ENCODE measurements around the gene LSM3.

Gene LSM3

GRCh38 chr3:14142567-14143270 lies 35.9 kb upstream of the LSM3 start:
- Histone ChIP-seq H3K9me3 (ENCODE audit: control insufficient read depth in 1 of 2, low read length in 2 of 2) (no peaks in the 10 kb centered on the region), H3K4me3 (ENCODE audit: low read depth in 1 of 2, low read length in 2 of 2) (no peak overlapping the region), H3K27me3 (ENCODE audit: control insufficient read depth in 1 of 2, insufficient read depth in 2 of 2, low read length in 2 of 2) (no peaks in the 10 kb centered on the region), H3K27ac (ENCODE audit: low read depth, low read length) (peak overlapping the region; percentile 5), H3K36me3 (ENCODE audit: control insufficient read depth in 1 of 2, insufficient read depth in 2 of 2, low read length in 2 of 2) (peaks cover 37 to 70% of the 10 kb centered on the region in 2 donors), H3K4me1 (ENCODE audit: control insufficient read depth in 1 of 2, insufficient read depth in 2 of 2, low read length in 2 of 2) (peaks cover 19 to 27% of the 10 kb centered on the region in 2 donors), H3K9ac (ENCODE audit: low read depth in 1 of 2, low read length in 2 of 2) (no peak overlapping the region)

- H3K4me3 ChIP-seq (ENCODE audit: low read depth in 1 of 2, low read length in 2 of 2) = peak overlapping the region in 1 of 2 donors; percentile 19
- H3K9ac ChIP-seq (ENCODE audit: low read depth in 1 of 2, low read length in 2 of 2) = peak overlapping the region; percentile 22 to 45
- peak overlapping the region; percentile 86 for H3K27ac ChIP-seq (ENCODE audit: low read depth, low read length)
- no peaks in the 10 kb centered on the region for H3K9me3 ChIP-seq (ENCODE audit: control insufficient read depth in 1 of 2, low read length in 2 of 2)
- H3K27me3 ChIP-seq (ENCODE audit: control insufficient read depth in 1 of 2, insufficient read depth in 2 of 2, low read length in 2 of 2) = no peaks in the 10 kb centered on the region
- H3K36me3 ChIP-seq (ENCODE audit: control insufficient read depth in 1 of 2, insufficient read depth in 2 of 2, low read length in 2 of 2) = peaks cover 40 to 70% of the 10 kb centered on the region in 2 donors
- peaks cover 19 to 27% of the 10 kb centered on the region in 2 donors for H3K4me1 ChIP-seq (ENCODE audit: control insufficient read depth in 1 of 2, insufficient read depth in 2 of 2, low read length in 2 of 2)
Observed at GRCh38 chr3:14143271-14144225, 35.1 kb upstream of the LSM3 start.

- Histone ChIP-seq H3K27me3 (ENCODE audit: control insufficient read depth in 1 of 2, insufficient read depth in 2 of 2, low read length in 2 of 2) (no peaks in the 10 kb centered on the region), H3K9ac (ENCODE audit: low read depth in 1 of 2, low read length in 2 of 2) (peak overlapping the region; percentile 22 to 45), H3K4me3 (ENCODE audit: low read depth in 1 of 2, low read length in 2 of 2) (peak overlapping the region; percentile 38 to 55), H3K9me3 (ENCODE audit: control insufficient read depth in 1 of 2, low read length in 2 of 2) (no peaks in the 10 kb centered on the region), H3K4me1 (ENCODE audit: control insufficient read depth in 1 of 2, insufficient read depth in 2 of 2, low read length in 2 of 2) (peaks cover 19 to 27% of the 10 kb centered on the region in 2 donors), H3K36me3 (ENCODE audit: control insufficient read depth in 1 of 2, insufficient read depth in 2 of 2, low read length in 2 of 2) (peaks cover 40 to 63% of the 10 kb centered on the region in 2 donors), H3K27ac (ENCODE audit: low read depth, low read length) (peak overlapping the region; percentile 86)
Observed at GRCh38 chr3:14144423-14145075, 34.1 kb upstream of the LSM3 start.

GRCh38 chr3:14145236-14145635 lies 33.4 kb upstream of the LSM3 start:
- H3K36me3 ChIP-seq (ENCODE audit: control insufficient read depth in 1 of 2, insufficient read depth in 2 of 2, low read length in 2 of 2) = peaks cover 38 to 56% of the 10 kb centered on the region in 2 donors

GRCh38 chr3:14145670-14146380 lies 32.8 kb upstream of the LSM3 start:
- Histone ChIP-seq H3K9ac (ENCODE audit: low read depth in 1 of 2, low read length in 2 of 2) (no peak overlapping the region), H3K9me3 (ENCODE audit: control insufficient read depth in 1 of 2, low read length in 2 of 2) (no peaks in the 10 kb centered on the region), H3K27ac (ENCODE audit: low read depth, low read length) (no peak overlapping the region), H3K4me3 (ENCODE audit: low read depth in 1 of 2, low read length in 2 of 2) (no peak overlapping the region), H3K4me1 (ENCODE audit: control insufficient read depth in 1 of 2, insufficient read depth in 2 of 2, low read length in 2 of 2) (peaks cover 19 to 27% of the 10 kb centered on the region in 2 donors), H3K27me3 (ENCODE audit: control insufficient read depth in 1 of 2, insufficient read depth in 2 of 2, low read length in 2 of 2) (no peaks in the 10 kb centered on the region), H3K36me3 (ENCODE audit: control insufficient read depth in 1 of 2, insufficient read depth in 2 of 2, low read length in 2 of 2) (peaks cover 32 to 56% of the 10 kb centered on the region in 2 donors)

More at GRCh38 chr3:14145236-14145635, 33.4 kb upstream of the LSM3 start:
- Histone ChIP-seq H3K27ac (ENCODE audit: low read depth, low read length) (peak overlapping the region; percentile 61), H3K27me3 (ENCODE audit: control insufficient read depth in 1 of 2, insufficient read depth in 2 of 2, low read length in 2 of 2) (no peaks in the 10 kb centered on the region), H3K9me3 (ENCODE audit: control insufficient read depth in 1 of 2, low read length in 2 of 2) (no peaks in the 10 kb centered on the region), H3K4me3 (ENCODE audit: low read depth in 1 of 2, low read length in 2 of 2) (no peak overlapping the region), H3K9ac (ENCODE audit: low read depth in 1 of 2, low read length in 2 of 2) (no peak overlapping the region), H3K4me1 (ENCODE audit: control insufficient read depth in 1 of 2, insufficient read depth in 2 of 2, low read length in 2 of 2) (peaks cover 19 to 27% of the 10 kb centered on the region in 2 donors)

GRCh38 chr3:14146381-14147065 lies 32.1 kb upstream of the LSM3 start:
- peaks cover 19 to 27% of the 10 kb centered on the region in 2 donors for H3K4me1 ChIP-seq (ENCODE audit: control insufficient read depth in 1 of 2, insufficient read depth in 2 of 2, low read length in 2 of 2)
- no peak overlapping the region for H3K27ac ChIP-seq (ENCODE audit: low read depth, low read length)

GRCh38 chr3:14147066-14147435 lies 31.6 kb upstream of the LSM3 start:
- H3K36me3 ChIP-seq (ENCODE audit: control insufficient read depth in 1 of 2, insufficient read depth in 2 of 2, low read length in 2 of 2) = peaks cover 24 to 56% of the 10 kb centered on the region in 2 donors
- peaks cover 19 to 25% of the 10 kb centered on the region in 2 donors for H3K4me1 ChIP-seq (ENCODE audit: control insufficient read depth in 1 of 2, insufficient read depth in 2 of 2, low read length in 2 of 2)
- no peak overlapping the region for H3K9ac ChIP-seq (ENCODE audit: low read depth in 1 of 2, low read length in 2 of 2)

More at GRCh38 chr3:14146381-14147065, 32.1 kb upstream of the LSM3 start:
- Histone ChIP-seq H3K9me3 (ENCODE audit: control insufficient read depth in 1 of 2, low read length in 2 of 2) (no peaks in the 10 kb centered on the region), H3K36me3 (ENCODE audit: control insufficient read depth in 1 of 2, insufficient read depth in 2 of 2, low read length in 2 of 2) (peaks cover 29 to 56% of the 10 kb centered on the region in 2 donors), H3K9ac (ENCODE audit: low read depth in 1 of 2, low read length in 2 of 2) (no peak overlapping the region), H3K27me3 (ENCODE audit: control insufficient read depth in 1 of 2, insufficient read depth in 2 of 2, low read length in 2 of 2) (no peaks in the 10 kb centered on the region), H3K4me3 (ENCODE audit: low read depth in 1 of 2, low read length in 2 of 2) (no peak overlapping the region)

GRCh38 chr3:14147617-14148016 lies 31.0 kb upstream of the LSM3 start:
- Histone ChIP-seq H3K36me3 (ENCODE audit: control insufficient read depth in 1 of 2, insufficient read depth in 2 of 2, low read length in 2 of 2) (peaks cover 22 to 57% of the 10 kb centered on the region in 2 donors), H3K9me3 (ENCODE audit: control insufficient read depth in 1 of 2, low read length in 2 of 2) (no peaks in the 10 kb centered on the region), H3K27me3 (ENCODE audit: control insufficient read depth in 1 of 2, insufficient read depth in 2 of 2, low read length in 2 of 2) (no peaks in the 10 kb centered on the region), H3K4me3 (ENCODE audit: low read depth in 1 of 2, low read length in 2 of 2) (no peak overlapping the region), H3K9ac (ENCODE audit: low read depth in 1 of 2, low read length in 2 of 2) (no peak overlapping the region), H3K4me1 (ENCODE audit: control insufficient read depth in 1 of 2, insufficient read depth in 2 of 2, low read length in 2 of 2) (peaks cover 19 to 27% of the 10 kb centered on the region in 2 donors), H3K27ac (ENCODE audit: low read depth, low read length) (no peak overlapping the region)

More at GRCh38 chr3:14147066-14147435, 31.6 kb upstream of the LSM3 start:
- H3K4me3 ChIP-seq (ENCODE audit: low read depth in 1 of 2, low read length in 2 of 2) = no peak overlapping the region
- no peak overlapping the region for H3K27ac ChIP-seq (ENCODE audit: low read depth, low read length)
- no peaks in the 10 kb centered on the region for H3K9me3 ChIP-seq (ENCODE audit: control insufficient read depth in 1 of 2, low read length in 2 of 2)
- H3K27me3 ChIP-seq (ENCODE audit: control insufficient read depth in 1 of 2, insufficient read depth in 2 of 2, low read length in 2 of 2) = no peaks in the 10 kb centered on the region
